Measurements from ENCODE around the gene JAM3.

Gene JAM3

GRCh38 chr11:134158023-134158422 is 89.2 kb downstream of the JAM3 start:
- Histone ChIP-seq H2BK5ac (ENCODE audit: low read length) (no peak overlapping the region), H2BK15ac (ENCODE audit: low read length) (no peak overlapping the region), H3K9me3 (replicated peaks in 1 of 2; ENCODE audit: control insufficient read depth in 2 of 2, insufficient read depth in 1 of 2, low read depth in 1 of 2, low read length in 2 of 2) (peaks cover 6 to 20% of the 10 kb centered on the region in 2 donors), H3K14ac (ENCODE audit: low read length) (no peak overlapping the region), H2BK12ac (ENCODE audit: low read length) (no peak overlapping the region), H4K91ac (ENCODE audit: low read depth, low read length, poor library complexity) (no peak overlapping the region), H3K36me3 (replicated peaks in 1 of 2; ENCODE audit: control insufficient read depth in 2 of 2, insufficient read depth in 2 of 2, low read length in 2 of 2) (peaks cover 61 to 100% of the 10 kb centered on the region in 2 donors), H3K4me3 (ENCODE audit: low read length in 2 of 2) (no peak overlapping the region), H3K18ac (ENCODE audit: low read length) (no peak overlapping the region), H3K9ac (ENCODE audit: low read depth, low read length, poor library complexity) (no peak overlapping the region), H2BK120ac (ENCODE audit: low read depth, low read length) (no peak overlapping the region), H3K27me3 (ENCODE audit: control insufficient read depth in 3 of 3, insufficient read depth in 3 of 3, low read depth in 1 of 3, low read length in 3 of 3) (no peaks in the 10 kb centered on the region), H3K79me1 (ENCODE audit: low read depth, low read length) (peaks cover 2% of the 10 kb centered on the region), H2AFZ (ENCODE audit: low read length) (no peak overlapping the region), H3K4ac (ENCODE audit: low read length) (no peak overlapping the region), H3K23ac (ENCODE audit: low read depth, low read length, poor library complexity) (no peak overlapping the region), H4K8ac (ENCODE audit: low read depth, low read length) (no peak overlapping the region), H3K4me2 (ENCODE audit: insufficient read depth, low read length, poor library complexity, severe bottlenecking) (no peak overlapping the region), H3K27ac (replicated peaks; ENCODE audit: low read length) (no peak overlapping the region), H3K4me1 (ENCODE audit: control insufficient read depth in 2 of 2, insufficient read depth in 1 of 2, low read depth in 1 of 2, low read length in 2 of 2) (no peaks in the 10 kb centered on the region), H2AK5ac (ENCODE audit: low read depth, low read length) (no peak overlapping the region)
- no CpG with 5 or more reads among the region's 9 CpGs for WGBS, 2 donors (ENCODE audit: extremely low coverage in 2 of 2, insufficient read length in 2 of 2, insufficient replicate concordance in 1 of 2)
- DNase-seq (ENCODE audit: low spot score) = no peak

GRCh38 chr11:134159652-134160051 is 90.8 kb downstream of the JAM3 start:
- H2BK120ac ChIP-seq (ENCODE audit: low read depth, low read length) = no peak overlapping the region
- H2BK15ac ChIP-seq (ENCODE audit: low read length) = no peak overlapping the region
- H3K4me2 ChIP-seq (ENCODE audit: insufficient read depth, low read length, poor library complexity, severe bottlenecking) = no peak overlapping the region
- H2BK12ac ChIP-seq (ENCODE audit: low read length) = no peak overlapping the region
- H3K36me3 ChIP-seq (replicated peaks in 1 of 2; ENCODE audit: control insufficient read depth in 2 of 2, insufficient read depth in 2 of 2, low read length in 2 of 2) = peaks cover 58 to 100% of the 10 kb centered on the region in 2 donors
- H3K9ac ChIP-seq (ENCODE audit: low read depth, low read length, poor library complexity) = no peak overlapping the region
- no CpG with 5 or more reads among the region's 9 CpGs for WGBS, 2 donors (ENCODE audit: extremely low coverage in 2 of 2, insufficient read length in 2 of 2, insufficient replicate concordance in 1 of 2)
- no peak overlapping the region for H3K14ac ChIP-seq (ENCODE audit: low read length)
- no peak overlapping the region for H3K27ac ChIP-seq (replicated peaks; ENCODE audit: low read length)
- H4K91ac ChIP-seq (ENCODE audit: low read depth, low read length, poor library complexity) = no peak overlapping the region
- no peaks in the 10 kb centered on the region for H3K27me3 ChIP-seq (ENCODE audit: control insufficient read depth in 3 of 3, insufficient read depth in 3 of 3, low read depth in 1 of 3, low read length in 3 of 3)
- H3K4ac ChIP-seq (ENCODE audit: low read length) = no peak overlapping the region
- H3K9me3 ChIP-seq (replicated peaks in 1 of 2; ENCODE audit: control insufficient read depth in 2 of 2, insufficient read depth in 1 of 2, low read depth in 1 of 2, low read length in 2 of 2) = peaks cover 21 to 30% of the 10 kb centered on the region in 2 donors
- H2AK5ac ChIP-seq (ENCODE audit: low read depth, low read length) = no peak overlapping the region
- H2BK5ac ChIP-seq (ENCODE audit: low read length) = no peak overlapping the region
- no peak overlapping the region for H2AFZ ChIP-seq (ENCODE audit: low read length)
- H3K4me1 ChIP-seq (ENCODE audit: control insufficient read depth in 2 of 2, insufficient read depth in 1 of 2, low read depth in 1 of 2, low read length in 2 of 2) = no peaks in the 10 kb centered on the region
- no peak overlapping the region for H3K23ac ChIP-seq (ENCODE audit: low read depth, low read length, poor library complexity)
- no peak overlapping the region for H4K8ac ChIP-seq (ENCODE audit: low read depth, low read length)
- no peak for DNase-seq (ENCODE audit: low spot score)
- H3K79me1 ChIP-seq (ENCODE audit: low read depth, low read length) = no peaks in the 10 kb centered on the region
- H3K18ac ChIP-seq (ENCODE audit: low read length) = no peak overlapping the region
- no peak overlapping the region for H3K4me3 ChIP-seq (ENCODE audit: low read length in 2 of 2)

GRCh38 chr11:134164490-134165370 is 95.9 kb downstream of the JAM3 start:
- Histone ChIP-seq H2BK120ac (ENCODE audit: low read depth, low read length) (no peak overlapping the region), H3K23ac (ENCODE audit: low read depth, low read length, poor library complexity) (no peak overlapping the region), H3K36me3 (replicated peaks in 1 of 2; ENCODE audit: control insufficient read depth in 2 of 2, insufficient read depth in 2 of 2, low read length in 2 of 2) (peaks cover 66 to 88% of the 10 kb centered on the region in 2 donors), H2AFZ (ENCODE audit: low read length) (no peak overlapping the region), H3K4ac (ENCODE audit: low read length) (no peak overlapping the region), H3K27me3 (ENCODE audit: control insufficient read depth in 3 of 3, insufficient read depth in 3 of 3, low read depth in 1 of 3, low read length in 3 of 3) (no peaks in the 10 kb centered on the region), H2BK12ac (ENCODE audit: low read length) (no peak overlapping the region), H3K4me2 (ENCODE audit: insufficient read depth, low read length, poor library complexity, severe bottlenecking) (no peak overlapping the region), H4K8ac (ENCODE audit: low read depth, low read length) (peak overlapping the region; percentile 74), H2BK5ac (ENCODE audit: low read length) (no peak overlapping the region), H3K18ac (ENCODE audit: low read length) (no peak overlapping the region), H3K4me1 (ENCODE audit: control insufficient read depth in 2 of 2, insufficient read depth in 1 of 2, low read depth in 1 of 2, low read length in 2 of 2) (no peaks in the 10 kb centered on the region), H2BK15ac (ENCODE audit: low read length) (no peak overlapping the region), H3K27ac (replicated peaks; ENCODE audit: low read length) (no peak overlapping the region), H3K14ac (ENCODE audit: low read length) (no peak overlapping the region), H2AK5ac (ENCODE audit: low read depth, low read length) (no peak overlapping the region), H3K9ac (ENCODE audit: low read depth, low read length, poor library complexity) (peak overlapping the region; percentile 22), H4K91ac (ENCODE audit: low read depth, low read length, poor library complexity) (no peak overlapping the region), H3K9me3 (replicated peaks in 1 of 2; ENCODE audit: control insufficient read depth in 2 of 2, insufficient read depth in 1 of 2, low read depth in 1 of 2, low read length in 2 of 2) (peaks cover 48 to 59% of the 10 kb centered on the region in 2 donors), H3K79me1 (ENCODE audit: low read depth, low read length) (no peaks in the 10 kb centered on the region), H3K4me3 (ENCODE audit: low read length in 2 of 2) (no peak overlapping the region)
- DNase-seq (ENCODE audit: low spot score) = peak; percentile 67
- WGBS, 2 donors (ENCODE audit: extremely low coverage in 2 of 2, insufficient read length in 2 of 2, insufficient replicate concordance in 1 of 2) = no CpG with 5 or more reads among the region's 11 CpGs

- Histone ChIP-seq H3K27me3 (ENCODE audit: control insufficient read depth in 3 of 3, insufficient read depth in 3 of 3, low read depth in 1 of 3, low read length in 3 of 3) (no peaks in the 10 kb centered on the region), H3K4me2 (ENCODE audit: insufficient read depth, low read length, poor library complexity, severe bottlenecking) (no peak overlapping the region), H2AK5ac (ENCODE audit: low read depth, low read length) (no peak overlapping the region), H2BK5ac (ENCODE audit: low read length) (no peak overlapping the region), H3K14ac (ENCODE audit: low read length) (no peak overlapping the region), H3K9me3 (replicated peaks in 1 of 2; ENCODE audit: control insufficient read depth in 2 of 2, insufficient read depth in 1 of 2, low read depth in 1 of 2, low read length in 2 of 2) (peaks cover 20 to 40% of the 10 kb centered on the region in 2 donors), H4K8ac (ENCODE audit: low read depth, low read length) (no peak overlapping the region), H3K4ac (ENCODE audit: low read length) (no peak overlapping the region), H4K91ac (ENCODE audit: low read depth, low read length, poor library complexity) (no peak overlapping the region), H3K4me3 (ENCODE audit: low read length in 2 of 2) (no peak overlapping the region), H3K18ac (ENCODE audit: low read length) (no peak overlapping the region), H2BK15ac (ENCODE audit: low read length) (no peak overlapping the region), H3K4me1 (ENCODE audit: control insufficient read depth in 2 of 2, insufficient read depth in 1 of 2, low read depth in 1 of 2, low read length in 2 of 2) (no peaks in the 10 kb centered on the region), H3K36me3 (replicated peaks in 1 of 2; ENCODE audit: control insufficient read depth in 2 of 2, insufficient read depth in 2 of 2, low read length in 2 of 2) (peaks cover 62 to 87% of the 10 kb centered on the region in 2 donors), H2BK120ac (ENCODE audit: low read depth, low read length) (no peak overlapping the region), H3K79me1 (ENCODE audit: low read depth, low read length) (peaks cover 2% of the 10 kb centered on the region), H3K9ac (ENCODE audit: low read depth, low read length, poor library complexity) (no peak overlapping the region), H3K27ac (replicated peaks; ENCODE audit: low read length) (no peak overlapping the region), H2AFZ (ENCODE audit: low read length) (no peak overlapping the region), H3K23ac (ENCODE audit: low read depth, low read length, poor library complexity) (no peak overlapping the region), H2BK12ac (ENCODE audit: low read length) (no peak overlapping the region)
- no CpG with 5 or more reads among the region's 6 CpGs for WGBS, 2 donors (ENCODE audit: extremely low coverage in 2 of 2, insufficient read length in 2 of 2, insufficient replicate concordance in 1 of 2)
- DNase-seq (ENCODE audit: low spot score) = no peak
Observed at GRCh38 chr11:134170177-134170918, 101.5 kb downstream of the JAM3 start.
